Stimulated activated CD8-positive, alpha-beta memory T cell treated with anti-CD3 and anti-CD28 coated beads, Interleukin-4, amount 100 ng/mL, for 24 hours (primary cell): ENCODE results near the gene KRTAP4-5.
"Not testable (repeated sequence)": the region's sequence is repeated elsewhere in the genome, so short reads cannot be mapped to it uniquely, and the experiment has no call there.

ENCODE experiments used
- DNase-seq: peaks from one replicate; pipeline ENCODE4 v3.0.0-alpha.2; 2020; ENCODE audit warnings: low read depth

Gene KRTAP4-5

DNA sequence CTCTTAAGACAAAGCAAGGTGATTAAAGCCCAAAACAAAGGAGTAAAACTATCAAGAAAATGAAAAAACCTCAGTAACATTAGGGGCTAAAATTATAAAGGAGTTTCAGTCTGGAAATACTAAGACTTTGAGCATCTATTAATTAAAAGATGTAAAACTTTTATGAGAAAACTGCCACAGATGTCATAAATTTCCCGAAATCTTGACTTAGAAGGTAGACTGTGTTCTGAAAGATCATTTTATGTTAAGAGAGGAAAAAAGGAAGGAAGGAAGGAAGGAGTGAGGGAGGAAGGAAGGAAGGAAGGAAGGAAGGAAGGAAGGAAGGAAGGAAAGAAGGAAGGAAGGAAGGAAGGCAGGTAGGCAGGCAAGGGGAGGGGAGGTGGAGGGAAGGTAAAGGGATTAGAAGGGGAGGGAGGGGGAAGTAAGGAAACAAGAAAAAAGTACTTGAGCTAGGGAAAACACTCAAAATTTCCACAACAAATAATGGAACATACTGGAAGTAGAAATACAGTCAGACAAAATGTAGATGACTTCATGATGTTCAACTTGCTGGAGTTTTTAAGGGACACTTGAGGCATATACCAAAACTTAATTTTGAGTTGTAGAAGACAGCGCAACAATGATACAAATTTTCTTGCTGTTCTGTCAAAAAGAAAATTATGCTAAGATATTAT lies 2.0 kb downstream of the KRTAP4-5 start:
- DNase-seq: no peak

- DNase-seq: no peak
Measured at GRCh38 chr17:41145261-41145660, 4.4 kb downstream of the KRTAP4-5 start.

DNA sequence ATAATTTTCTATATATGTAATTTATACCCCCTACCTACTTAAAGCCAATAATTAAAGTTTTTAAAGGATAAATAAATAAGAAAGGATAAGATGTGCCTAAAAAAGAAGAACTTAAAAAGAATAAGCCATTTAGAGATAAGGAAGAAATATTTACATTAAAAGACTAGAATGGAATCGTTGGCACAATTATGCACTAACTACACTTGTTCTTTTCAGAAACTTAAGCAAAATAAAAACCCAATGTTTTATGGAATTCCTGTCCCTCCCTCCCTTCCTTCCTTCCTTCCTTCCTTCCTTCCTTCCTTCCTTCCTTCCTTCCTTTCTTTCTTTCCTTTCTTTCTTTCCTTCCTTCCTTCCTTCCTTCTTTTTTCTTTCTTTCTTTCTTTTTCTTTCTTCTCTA lies 4.8 kb downstream of the KRTAP4-5 start:
- no peak for DNase-seq

- DNase-seq: no peak
Measured at GRCh38 chr17:41141361-41141760, 8.3 kb downstream of the KRTAP4-5 start.

DNA sequence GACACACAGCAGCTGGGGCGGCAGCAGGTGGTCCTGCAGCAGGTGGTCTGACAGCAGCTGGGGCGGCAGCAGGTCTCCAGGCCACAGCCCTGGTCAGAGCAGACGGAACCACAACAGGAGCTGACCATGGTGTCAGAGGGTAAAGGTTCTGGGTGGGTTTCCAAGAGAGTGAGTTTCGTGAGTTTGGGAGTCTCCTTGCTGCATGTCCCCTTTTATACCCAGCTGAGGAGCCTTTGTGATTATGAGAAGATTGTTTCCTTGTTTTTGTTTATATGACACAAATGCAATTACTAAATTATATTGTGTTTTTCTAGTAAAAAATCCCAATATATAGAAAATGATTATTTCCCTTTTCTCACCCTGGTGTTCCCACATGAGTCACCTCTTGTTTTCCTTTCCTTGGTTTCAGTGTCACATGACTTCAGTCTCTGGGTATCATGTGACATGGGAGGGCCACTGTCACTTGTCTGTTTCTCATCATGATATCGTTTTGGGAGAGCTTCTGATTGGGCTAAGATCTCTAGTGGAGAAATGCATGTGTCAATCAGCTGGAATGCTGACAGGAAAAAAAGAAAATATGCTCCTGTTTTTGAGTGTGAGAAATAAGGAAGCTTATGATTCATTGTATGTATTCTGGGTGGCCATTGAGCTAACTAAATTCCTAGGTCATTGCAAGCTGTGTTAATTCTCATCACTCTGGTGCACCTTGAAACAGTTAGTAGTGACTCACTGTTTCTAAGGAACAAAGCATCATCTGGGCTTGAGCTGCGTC lies 9.1 kb downstream of the KRTAP4-5 start, which contains the start of gene KRTAP4-6:
TSS of gene KRTAP4-6 (minus strand) at position 185 of the 772 bp plus-strand sequence. CDS start at position 128, 57 bp downstream.
- DNase-seq: no peak

- not testable (repeated sequence) for DNase-seq
Measured at GRCh38 chr17:41139865-41140264, 9.8 kb downstream of the KRTAP4-5 start.

GRCh38 chr17:41133880-41134735 lies 15.5 kb downstream of the KRTAP4-5 start:
- DNase-seq: no peak

GRCh38 chr17:41131979-41132378 lies 17.6 kb downstream of the KRTAP4-5 start:
- DNase-seq: no peak

DNA sequence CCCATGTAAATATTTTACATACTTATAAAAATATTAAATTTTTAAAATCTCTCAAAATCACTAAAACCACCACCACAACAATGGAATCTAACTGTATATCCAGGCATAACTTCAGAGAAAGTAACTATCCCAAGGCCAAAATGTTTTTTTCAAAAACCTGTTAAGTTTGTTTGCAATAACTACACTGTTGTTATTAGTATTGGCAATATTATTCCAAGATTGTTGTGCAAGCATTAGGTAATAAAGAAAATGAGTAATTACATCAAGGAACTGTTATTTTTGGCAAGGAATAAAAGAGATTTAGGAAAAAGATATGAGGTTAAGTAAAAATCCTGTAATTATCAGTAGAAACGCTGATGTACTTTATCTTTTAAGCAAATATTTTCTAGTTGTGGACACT lies 22.3 kb downstream of the KRTAP4-5 start:
- no peak for DNase-seq

GRCh38 chr17:41126412-41126811 lies 23.2 kb downstream of the KRTAP4-5 start:
- no peak for DNase-seq

DNA sequence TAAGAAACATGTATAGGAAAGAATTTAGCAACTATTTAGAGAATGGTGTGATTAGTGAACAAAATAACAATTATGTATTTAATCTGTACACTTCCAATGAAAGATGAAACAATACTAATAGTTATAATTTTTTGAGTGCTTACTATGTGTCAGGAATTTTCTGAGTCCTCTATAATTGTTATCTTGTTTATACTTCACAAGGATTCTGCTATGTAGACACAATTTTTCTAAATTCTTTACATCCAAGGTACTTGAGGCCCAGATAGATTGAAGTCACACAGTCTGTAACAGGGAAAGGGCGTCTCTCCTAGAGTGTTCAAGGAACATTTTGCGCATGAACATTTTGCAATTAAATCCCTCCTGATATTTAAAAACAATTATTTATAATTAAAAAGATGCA lies 24.6 kb downstream of the KRTAP4-5 start:
- no peak for DNase-seq

DNA sequence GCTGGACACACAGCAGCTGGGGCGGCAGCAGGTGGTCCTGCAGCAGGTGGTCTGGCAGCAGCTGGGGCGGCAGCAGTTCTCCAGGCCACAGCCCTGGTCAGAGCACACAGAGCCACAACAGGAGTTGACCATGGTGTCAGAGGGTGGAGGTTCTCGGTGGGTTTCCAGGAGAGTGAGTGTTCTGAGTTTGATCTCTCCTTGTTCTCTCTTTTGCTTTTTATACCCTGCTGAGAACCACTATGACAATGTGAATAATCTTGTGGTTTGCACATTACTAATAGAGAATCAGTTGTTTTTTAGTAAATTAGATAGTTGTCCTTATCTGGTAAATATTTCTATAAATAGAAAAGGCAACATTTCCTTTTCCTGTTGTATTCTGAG lies 25.6 kb downstream of the KRTAP4-5 start, which contains the start of gene KRTAP4-12:
TSS of gene KRTAP4-12 (minus strand) at position 192 of the 381 bp plus-strand sequence. CDS start at position 132, 60 bp downstream.
- DNase-seq: not testable (repeated sequence)

GRCh38 chr17:41123292-41123990 lies 26.2 kb downstream of the KRTAP4-5 start:
- DNase-seq: not testable (repeated sequence)

- no peak for DNase-seq
Measured at GRCh38 chr17:41121742-41122141, 27.9 kb downstream of the KRTAP4-5 start.

- DNase-seq: not testable (repeated sequence)
Measured at GRCh38 chr17:41119696-41120690, 29.6 kb downstream of the KRTAP4-5 start.

GRCh38 chr17:41118721-41119120 lies 30.9 kb downstream of the KRTAP4-5 start:
- DNase-seq: no peak

- DNase-seq: not testable (repeated sequence)
Measured at GRCh38 chr17:41117846-41118386, 31.7 kb downstream of the KRTAP4-5 start, which contains the start of gene KRTAP4-11. KRTAP4-11 (minus strand) TSS chr17:41118373; CDS start chr17:41118315, 58 bp downstream.

GRCh38 chr17:41116297-41116696 lies 33.3 kb downstream of the KRTAP4-5 start:
- no peak for DNase-seq

- DNase-seq: no peak
Measured at GRCh38 chr17:41111151-41111885, 38.3 kb downstream of the KRTAP4-5 start.
